Measurements from ENCODE around the gene EEFSEC. TPM values are rescaled to one million over a fixed set of nuclear protein-coding genes. Genes with fewer than 3 reads are reported as not detected.
A peak's percentile ranks its signal among the peaks of the same experiment; 100 is the strongest.

The EEFSEC gene
- total RNA-seq, 1 experiment from 2014 or later: 9.5 TPM

GRCh38 chr3:128307781-128308469 is 154.6 kb downstream of the EEFSEC start:
- Histone ChIP-seq H2BK20ac (ENCODE audit: low read depth, low read length, poor library complexity, severe bottlenecking) (no peak overlapping the region), H4K5ac (ENCODE audit: insufficient read length, low read depth, low read length) (no peak overlapping the region), H3K4me2 (ENCODE audit: insufficient read depth, insufficient read length, low read length) (no peak overlapping the region), H4K8ac (replicated peaks; ENCODE audit: insufficient read length, low read depth, low read length) (no peak overlapping the region), H2BK5ac (ENCODE audit: insufficient read length, low read length) (no peak overlapping the region), H3K23ac (ENCODE audit: insufficient read length, low read depth, low read length) (no peak overlapping the region), H2BK120ac (ENCODE audit: low read depth, low read length, poor library complexity, severe bottlenecking) (no peak overlapping the region), H3K27ac (ENCODE audit: insufficient read length, low read depth, low read length) (no peak overlapping the region), H2AFZ (ENCODE audit: low read length) (no peak overlapping the region), H4K91ac (ENCODE audit: insufficient read length, low read depth, low read length) (no peak overlapping the region), H3K9ac (ENCODE audit: extremely low read depth, insufficient read length, low read length) (no peak overlapping the region), H3T11ph (ENCODE audit: low read length) (no peak overlapping the region), H3K27me3 (ENCODE audit: insufficient read depth, low read length) (no peaks in the 10 kb centered on the region), H3K79me1 (ENCODE audit: insufficient read depth, low read depth, low read length, poor library complexity, severe bottlenecking) (no peaks in the 10 kb centered on the region), H3K79me2 (ENCODE audit: insufficient read depth, low read length) (no peaks in the 10 kb centered on the region), H3K4ac (ENCODE audit: low read depth, low read length) (no peak overlapping the region), H2BK15ac (ENCODE audit: low read depth, low read length) (no peak overlapping the region), H3K14ac (ENCODE audit: insufficient read depth, low read length) (no peak overlapping the region), H3K4me1 (ENCODE audit: insufficient read depth, low read length) (no peaks in the 10 kb centered on the region), H3K18ac (ENCODE audit: insufficient read length, low read depth, low read length) (no peak overlapping the region), H2AK5ac (ENCODE audit: insufficient read length, low read length) (no peak overlapping the region), H3K23me2 (ENCODE audit: insufficient read length, low read depth, low read length, poor library complexity, severe bottlenecking) (no peaks in the 10 kb centered on the region), H4K20me1 (ENCODE audit: control insufficient read depth, insufficient read depth, insufficient read length) (no peaks in the 10 kb centered on the region), H3K56ac (ENCODE audit: insufficient read length, low read depth, low read length) (no peak overlapping the region), H2BK12ac (ENCODE audit: insufficient read length, low read depth, low read length) (no peak overlapping the region), H3K9me3 (ENCODE audit: control insufficient read depth, low read depth, low read length) (no peaks in the 10 kb centered on the region)
- no peaks in the 10 kb centered on the region for H3K9me3 Mint-ChIP-seq
- H3K27ac Mint-ChIP-seq: peak overlapping the region in 1 of 3 experiments; percentile 64; a peak in 2 of 7 replicates
- TF ChIP-seq CTCF (conservative IDR thresholded peaks at IDR 0.05): no peak
- H3K4me3 Mint-ChIP-seq: no peak overlapping the region
- peaks cover 0 to 3% of the 10 kb centered on the region in 2 experiments; a peak in 1 of 4 replicates for H3K4me1 Mint-ChIP-seq
- no peaks in the 10 kb centered on the region; a peak in 1 of 7 replicates for H3K36me3 Mint-ChIP-seq (ENCODE audit: insufficient read depth in 1 of 3, low read depth in 3 of 3)
- peak; percentile 8 for DNase-seq
- WGBS (ENCODE audit: extremely low coverage, insufficient read length, low lambda C conversion rate): no CpG with 5 or more reads among the region's 6 CpGs
- H3K27me3 Mint-ChIP-seq (ENCODE audit: low read depth): no peaks in the 10 kb centered on the region
